HepG2 (cell line): ENCODE measurements around the gene TXNDC11. TPM values are rescaled to one million over a fixed set of nuclear protein-coding genes. Genes with fewer than 3 reads are reported as not detected.
A peak's percentile ranks its signal among the peaks of the same experiment; 100 is the strongest.

ENCODE experiments used
- BHLHE40 ChIP-seq: IDR thresholded peaks from 2 replicates; pipeline ENCODE4 v1.6.1; 2011; ENCODE audit warnings: low read length, improper control_type of control experiment
- KDM5B ChIP-seq: sonication (generic); formaldehyde crosslinking; IDR thresholded peaks from 2 replicates; pipeline ENCODE4 v1.4.0; 2020; ENCODE audit warnings: missing genetic modification reagents, mild to moderate bottlenecking, borderline replicate concordance
- RFX3 ChIP-seq: IDR thresholded peaks from 2 replicates; pipeline ENCODE4 v1.6.1; 2016; ENCODE audit warnings: missing biosample characterization, missing genetic modification reagents
- ZZZ3 ChIP-seq: sonication (generic); formaldehyde crosslinking; IDR thresholded peaks from 2 replicates; pipeline ENCODE4 v1.4.0; 2020; ENCODE audit warnings: missing genetic modification reagents, mild to moderate bottlenecking, borderline replicate concordance
- polyA plus RNA-seq, 8 experiments: library from polyadenylated mRNA; depleted of rRNA in 3 of 8; stranded (reverse) in 7 of 8; unstranded in 1 of 8; fragments of >200 nt; fragmentation: Illumina TruSeq in 4 of 8; extraction: Trizol in 4 of 8; gene quantifications; 2 replicates each; pipeline versions ENCODE4 v1.2.1 to v1.2.3, GENCODE V29; 2011 to 2016; ENCODE audit warnings: low read depth in 4 of 8, missing spikeins in 1 of 8, mixed read lengths in 1 of 8; ENCODE audit not compliant: insufficient read depth in 1 of 8
- total RNA-seq, 5 experiments: library from RNA; depleted of rRNA; stranded (reverse); fragments of >200 nt; fragmentation: Illumina TruSeq; extraction: Trizol; gene quantifications; 2 replicates each; pipeline ENCODE4 v1.2.3, GENCODE V29; 2016; ENCODE audit warnings: low read depth in 1 of 5
- TF ChIP-seq, protein P1 (sequence below): sonication (generic); formaldehyde crosslinking; IDR thresholded peaks from 2 replicates; pipeline ENCODE4 v1.4.0; 2020; ENCODE audit warnings: missing genetic modification reagents, mild to moderate bottlenecking, borderline replicate concordance
- TF ChIP-seq, protein P2 (sequence below), 2 experiments: sonication (generic) in 1 of 2; formaldehyde crosslinking in 1 of 2; IDR thresholded peaks; 2 replicates each; pipeline versions ENCODE4 v1.5.1 to v1.6.1; 2011 to 2020; ENCODE audit warnings: borderline replicate concordance in 1 of 2, low read depth in 1 of 2, low read length in 1 of 2, mild to moderate bottlenecking in 1 of 2, missing genetic modification reagents in 1 of 2, moderate library complexity in 1 of 2
- TF ChIP-seq, protein P3 (sequence below): sonication (generic); formaldehyde crosslinking; conservative IDR thresholded peaks from 2 replicates; pipeline ENCODE4 v1.8.1; 2023; ENCODE audit warnings: missing genetic modification reagents
- TF ChIP-seq, protein P4 (sequence below): fragments of 450-650 bp; IDR thresholded peaks from 2 replicates; pipeline ENCODE4 v1.6.1; 2017; ENCODE audit warnings: mild to moderate bottlenecking
- TF ChIP-seq, protein P5 (sequence below): sonication (generic); formaldehyde crosslinking; IDR thresholded peaks from 2 replicates; pipeline ENCODE4 v1.5.0; 2020; ENCODE audit warnings: mild to moderate bottlenecking, missing genetic modification reagents, moderate library complexity
- TF ChIP-seq, protein P6 (sequence below): sonication (generic); formaldehyde crosslinking; IDR thresholded peaks from 2 replicates; pipeline ENCODE4 v1.4.0; 2020; ENCODE audit warnings: missing genetic modification reagents, borderline replicate concordance

The TXNDC11 gene
- total and polyA plus RNA-seq, 2 of the 13 experiments (the other 11 are each of a cell fraction or from before 2014, with no cell fraction given): 74.9 to 123 TPM

DNA sequence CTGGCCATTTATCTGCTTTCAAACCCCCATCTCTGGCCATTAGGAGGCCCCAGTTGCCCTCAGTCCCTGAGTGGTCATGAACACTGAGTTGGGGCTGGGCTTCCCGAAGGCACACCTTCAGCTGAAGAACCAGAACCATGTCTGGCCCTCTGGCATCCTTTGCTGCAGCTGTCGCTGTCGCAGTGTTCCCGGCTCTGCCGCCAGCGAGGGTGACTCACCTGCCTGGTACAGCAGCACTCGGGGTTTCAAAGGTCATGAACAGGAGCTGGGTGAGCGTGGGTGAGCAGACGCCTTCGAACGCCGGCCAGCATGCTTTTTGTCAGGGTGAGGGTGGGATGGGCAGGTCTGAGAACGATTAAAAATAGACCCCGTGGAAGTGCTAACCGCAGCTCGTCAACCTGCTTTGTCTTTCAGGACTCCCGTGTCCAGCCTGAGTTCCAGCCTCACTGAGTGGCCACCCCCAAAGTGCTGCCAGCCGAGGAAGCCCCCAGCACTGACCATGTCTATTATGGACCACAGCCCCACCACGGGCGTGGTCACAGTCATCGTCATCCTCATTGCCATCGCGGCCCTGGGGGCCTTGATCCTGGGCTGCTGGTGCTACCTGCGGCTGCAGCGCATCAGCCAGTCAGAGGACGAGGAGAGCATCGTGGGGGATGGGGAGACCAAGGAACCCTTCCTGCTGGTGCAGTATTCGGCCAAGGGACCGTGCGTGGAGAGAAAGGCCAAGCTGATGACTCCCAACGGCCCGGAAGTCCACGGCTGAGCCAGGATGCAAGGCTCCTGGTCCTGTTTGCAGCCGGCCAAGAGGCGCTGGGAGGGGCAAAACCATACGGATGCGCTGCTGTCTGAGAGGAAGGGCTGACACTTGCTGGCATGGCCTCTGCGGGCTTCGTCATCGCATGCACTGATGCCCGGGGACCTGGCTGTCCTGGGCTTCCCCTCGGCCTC is 66.8 kb downstream of the TXNDC11 start (continued):
- no peak for TF ChIP-seq RFX3 (CRISPR knock-in tag)
- peak; percentile 68 for TF ChIP-seq BHLHE40
- TF ChIP-seq, protein P1, sequence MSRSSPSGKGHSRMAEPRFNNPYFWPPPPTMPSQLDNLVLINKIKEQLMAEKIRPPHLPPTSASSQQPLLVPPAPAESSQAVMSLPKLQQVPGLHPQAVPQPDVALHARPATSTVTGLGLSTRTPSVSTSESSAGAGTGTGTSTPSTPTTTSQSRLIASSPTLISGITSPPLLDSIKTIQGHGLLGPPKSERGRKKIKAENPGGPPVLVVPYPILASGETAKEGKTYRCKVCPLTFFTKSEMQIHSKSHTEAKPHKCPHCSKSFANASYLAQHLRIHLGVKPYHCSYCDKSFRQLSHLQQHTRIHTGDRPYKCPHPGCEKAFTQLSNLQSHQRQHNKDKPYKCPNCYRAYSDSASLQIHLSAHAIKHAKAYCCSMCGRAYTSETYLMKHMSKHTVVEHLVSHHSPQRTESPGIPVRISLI (CRISPR knock-in tag): 0 out of 2 replicates have a peak, but pooled peaks have one; percentile 46
- TF ChIP-seq, protein P2, sequence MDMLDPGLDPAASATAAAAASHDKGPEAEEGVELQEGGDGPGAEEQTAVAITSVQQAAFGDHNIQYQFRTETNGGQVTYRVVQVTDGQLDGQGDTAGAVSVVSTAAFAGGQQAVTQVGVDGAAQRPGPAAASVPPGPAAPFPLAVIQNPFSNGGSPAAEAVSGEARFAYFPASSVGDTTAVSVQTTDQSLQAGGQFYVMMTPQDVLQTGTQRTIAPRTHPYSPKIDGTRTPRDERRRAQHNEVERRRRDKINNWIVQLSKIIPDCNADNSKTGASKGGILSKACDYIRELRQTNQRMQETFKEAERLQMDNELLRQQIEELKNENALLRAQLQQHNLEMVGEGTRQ (IDR thresholded peaks at IDR 0.05; ENCODE audit: low read depth, low read length): no peak; the same call in 1 of the 2 replicates
- TF ChIP-seq, protein P2 (CRISPR knock-in tag; IDR thresholded peaks at IDR 0.05; ENCODE audit: borderline replicate concordance): no peak; the same call in 1 of the 2 replicates
- peak; percentile 72 for TF ChIP-seq KDM5B (CRISPR knock-in tag)
- TF ChIP-seq, protein P3, sequence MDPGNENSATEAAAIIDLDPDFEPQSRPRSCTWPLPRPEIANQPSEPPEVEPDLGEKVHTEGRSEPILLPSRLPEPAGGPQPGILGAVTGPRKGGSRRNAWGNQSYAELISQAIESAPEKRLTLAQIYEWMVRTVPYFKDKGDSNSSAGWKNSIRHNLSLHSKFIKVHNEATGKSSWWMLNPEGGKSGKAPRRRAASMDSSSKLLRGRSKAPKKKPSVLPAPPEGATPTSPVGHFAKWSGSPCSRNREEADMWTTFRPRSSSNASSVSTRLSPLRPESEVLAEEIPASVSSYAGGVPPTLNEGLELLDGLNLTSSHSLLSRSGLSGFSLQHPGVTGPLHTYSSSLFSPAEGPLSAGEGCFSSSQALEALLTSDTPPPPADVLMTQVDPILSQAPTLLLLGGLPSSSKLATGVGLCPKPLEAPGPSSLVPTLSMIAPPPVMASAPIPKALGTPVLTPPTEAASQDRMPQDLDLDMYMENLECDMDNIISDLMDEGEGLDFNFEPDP (CRISPR knock-in tag): no peak
- no peak for TF ChIP-seq ZZZ3 (CRISPR knock-in tag)
- TF ChIP-seq, protein P4, sequence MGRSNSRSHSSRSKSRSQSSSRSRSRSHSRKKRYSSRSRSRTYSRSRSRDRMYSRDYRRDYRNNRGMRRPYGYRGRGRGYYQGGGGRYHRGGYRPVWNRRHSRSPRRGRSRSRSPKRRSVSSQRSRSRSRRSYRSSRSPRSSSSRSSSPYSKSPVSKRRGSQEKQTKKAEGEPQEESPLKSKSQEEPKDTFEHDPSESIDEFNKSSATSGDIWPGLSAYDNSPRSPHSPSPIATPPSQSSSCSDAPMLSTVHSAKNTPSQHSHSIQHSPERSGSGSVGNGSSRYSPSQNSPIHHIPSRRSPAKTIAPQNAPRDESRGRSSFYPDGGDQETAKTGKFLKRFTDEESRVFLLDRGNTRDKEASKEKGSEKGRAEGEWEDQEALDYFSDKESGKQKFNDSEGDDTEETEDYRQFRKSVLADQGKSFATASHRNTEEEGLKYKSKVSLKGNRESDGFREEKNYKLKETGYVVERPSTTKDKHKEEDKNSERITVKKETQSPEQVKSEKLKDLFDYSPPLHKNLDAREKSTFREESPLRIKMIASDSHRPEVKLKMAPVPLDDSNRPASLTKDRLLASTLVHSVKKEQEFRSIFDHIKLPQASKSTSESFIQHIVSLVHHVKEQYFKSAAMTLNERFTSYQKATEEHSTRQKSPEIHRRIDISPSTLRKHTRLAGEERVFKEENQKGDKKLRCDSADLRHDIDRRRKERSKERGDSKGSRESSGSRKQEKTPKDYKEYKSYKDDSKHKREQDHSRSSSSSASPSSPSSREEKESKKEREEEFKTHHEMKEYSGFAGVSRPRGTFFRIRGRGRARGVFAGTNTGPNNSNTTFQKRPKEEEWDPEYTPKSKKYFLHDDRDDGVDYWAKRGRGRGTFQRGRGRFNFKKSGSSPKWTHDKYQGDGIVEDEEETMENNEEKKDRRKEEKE: no peak
- TF ChIP-seq, protein P5, sequence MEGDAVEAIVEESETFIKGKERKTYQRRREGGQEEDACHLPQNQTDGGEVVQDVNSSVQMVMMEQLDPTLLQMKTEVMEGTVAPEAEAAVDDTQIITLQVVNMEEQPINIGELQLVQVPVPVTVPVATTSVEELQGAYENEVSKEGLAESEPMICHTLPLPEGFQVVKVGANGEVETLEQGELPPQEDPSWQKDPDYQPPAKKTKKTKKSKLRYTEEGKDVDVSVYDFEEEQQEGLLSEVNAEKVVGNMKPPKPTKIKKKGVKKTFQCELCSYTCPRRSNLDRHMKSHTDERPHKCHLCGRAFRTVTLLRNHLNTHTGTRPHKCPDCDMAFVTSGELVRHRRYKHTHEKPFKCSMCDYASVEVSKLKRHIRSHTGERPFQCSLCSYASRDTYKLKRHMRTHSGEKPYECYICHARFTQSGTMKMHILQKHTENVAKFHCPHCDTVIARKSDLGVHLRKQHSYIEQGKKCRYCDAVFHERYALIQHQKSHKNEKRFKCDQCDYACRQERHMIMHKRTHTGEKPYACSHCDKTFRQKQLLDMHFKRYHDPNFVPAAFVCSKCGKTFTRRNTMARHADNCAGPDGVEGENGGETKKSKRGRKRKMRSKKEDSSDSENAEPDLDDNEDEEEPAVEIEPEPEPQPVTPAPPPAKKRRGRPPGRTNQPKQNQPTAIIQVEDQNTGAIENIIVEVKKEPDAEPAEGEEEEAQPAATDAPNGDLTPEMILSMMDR (CRISPR knock-in tag): peak; percentile 57
- TF ChIP-seq, protein P6, sequence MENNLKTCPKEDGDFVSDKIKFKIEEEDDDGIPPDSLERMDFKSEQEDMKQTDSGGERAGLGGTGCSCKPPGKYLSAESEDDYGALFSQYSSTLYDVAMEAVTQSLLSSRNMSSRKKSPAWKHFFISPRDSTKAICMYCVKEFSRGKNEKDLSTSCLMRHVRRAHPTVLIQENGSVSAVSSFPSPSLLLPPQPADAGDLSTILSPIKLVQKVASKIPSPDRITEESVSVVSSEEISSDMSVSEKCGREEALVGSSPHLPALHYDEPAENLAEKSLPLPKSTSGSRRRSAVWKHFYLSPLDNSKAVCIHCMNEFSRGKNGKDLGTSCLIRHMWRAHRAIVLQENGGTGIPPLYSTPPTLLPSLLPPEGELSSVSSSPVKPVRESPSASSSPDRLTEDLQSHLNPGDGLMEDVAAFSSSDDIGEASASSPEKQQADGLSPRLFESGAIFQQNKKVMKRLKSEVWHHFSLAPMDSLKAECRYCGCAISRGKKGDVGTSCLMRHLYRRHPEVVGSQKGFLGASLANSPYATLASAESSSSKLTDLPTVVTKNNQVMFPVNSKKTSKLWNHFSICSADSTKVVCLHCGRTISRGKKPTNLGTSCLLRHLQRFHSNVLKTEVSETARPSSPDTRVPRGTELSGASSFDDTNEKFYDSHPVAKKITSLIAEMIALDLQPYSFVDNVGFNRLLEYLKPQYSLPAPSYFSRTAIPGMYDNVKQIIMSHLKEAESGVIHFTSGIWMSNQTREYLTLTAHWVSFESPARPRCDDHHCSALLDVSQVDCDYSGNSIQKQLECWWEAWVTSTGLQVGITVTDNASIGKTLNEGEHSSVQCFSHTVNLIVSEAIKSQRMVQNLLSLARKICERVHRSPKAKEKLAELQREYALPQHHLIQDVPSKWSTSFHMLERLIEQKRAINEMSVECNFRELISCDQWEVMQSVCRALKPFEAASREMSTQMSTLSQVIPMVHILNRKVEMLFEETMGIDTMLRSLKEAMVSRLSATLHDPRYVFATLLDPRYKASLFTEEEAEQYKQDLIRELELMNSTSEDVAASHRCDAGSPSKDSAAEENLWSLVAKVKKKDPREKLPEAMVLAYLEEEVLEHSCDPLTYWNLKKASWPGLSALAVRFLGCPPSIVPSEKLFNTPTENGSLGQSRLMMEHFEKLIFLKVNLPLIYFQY (CRISPR knock-in tag): peak; percentile 67; the same call in 1 of the 2 replicates
